ENCODE data around the gene RASGEF1C.

- TF ChIP-seq CTCF (conservative IDR thresholded peaks at IDR 0.05; ENCODE audit: low read depth, low read length), result no peak
- no peak for TF ChIP-seq EZH2 (IDR thresholded peaks at IDR 0.05; ENCODE audit: low read length, unreplicated experiment)
- no peak for TF ChIP-seq EZH2phosphoT487 (IDR thresholded peaks at IDR 0.05; ENCODE audit: borderline replicate concordance, low read length)
Measured at GRCh38 chr5:180210961-180211760, 2.1 kb upstream of the RASGEF1C start.

Measured in PC-3 (cell line).